SK-N-SH treated with all-trans-retinoic acid at 6 μM for 48 hours (cell line): Measurements from ENCODE around the gene C12orf50.

Source experiments
- ATAC-seq: fragments of 200-7000 bp; cut with Tn5 transposase; 3 replicates; pipeline ENCODE4 v1.9.1; 2020; ENCODE audit warnings: mild to moderate bottlenecking, moderate library complexity
- ARNTL ChIP-seq: fragments of 450-650 bp; formaldehyde crosslinking; IDR thresholded peaks from 2 replicates; pipeline ENCODE4 v1.5.0; 2020; ENCODE audit warnings: low read depth, mild to moderate bottlenecking, moderate library complexity, borderline replicate concordance
- BACH2 ChIP-seq: fragments of 250-450 bp; sonication (Bioruptor Pico); IDR thresholded peaks from 2 replicates; pipeline ENCODE4 v1.9.0; 2021; ENCODE audit warnings: mild to moderate bottlenecking, borderline replicate concordance
- CREB5 ChIP-seq: fragments of 250-450 bp; sonication (Bioruptor Pico); IDR thresholded peaks from 2 replicates; pipeline ENCODE4 v1.5.1; 2020; ENCODE audit warnings: low read depth, mild to moderate bottlenecking, moderate library complexity
- CSDC2 ChIP-seq: fragments of 250-450 bp; sonication (Bioruptor Pico); IDR thresholded peaks from 2 replicates; pipeline ENCODE4 v1.5.0; 2020; ENCODE audit warnings: mild to moderate bottlenecking, moderate library complexity
- CSRNP3 ChIP-seq: fragments of 250-450 bp; sonication (Bioruptor Pico); IDR thresholded peaks from 2 replicates; pipeline ENCODE4 v1.5.1; 2021; ENCODE audit warnings: mild to moderate bottlenecking, moderate library complexity
- ESRRG ChIP-seq: fragments of 250-450 bp; sonication (Bioruptor Pico); IDR thresholded peaks from 2 replicates; pipeline ENCODE4 v1.6.1; 2021; ENCODE audit warnings: mild to moderate bottlenecking
- OSR1 ChIP-seq: fragments of 250-450 bp; sonication (Bioruptor Pico); IDR thresholded peaks from 2 replicates; pipeline ENCODE4 v1.8.0; 2022; ENCODE audit warnings: moderate library complexity, mild to moderate bottlenecking, inconsistent platforms
- PATZ1 ChIP-seq: fragments of 250-450 bp; sonication (Bioruptor Pico); IDR thresholded peaks from 2 replicates; pipeline ENCODE4 v1.8.0; 2020; ENCODE audit warnings: mild to moderate bottlenecking, moderate library complexity, borderline replicate concordance
- POU6F1 ChIP-seq: fragments of 250-450 bp; sonication (Bioruptor Pico); IDR thresholded peaks from 2 replicates; pipeline ENCODE4 v1.8.0; 2021; ENCODE audit warnings: low read depth, mild to moderate bottlenecking, moderate library complexity, borderline replicate concordance
- PPARA ChIP-seq: fragments of 250-450 bp; sonication (Bioruptor Pico); IDR thresholded peaks from 2 replicates; pipeline ENCODE4 v1.5.0; 2020; ENCODE audit warnings: mild to moderate bottlenecking, borderline replicate concordance
- RARB ChIP-seq: fragments of 250-450 bp; sonication (Bioruptor Pico); IDR thresholded peaks from 2 replicates; pipeline ENCODE4 v1.8.0; 2021; ENCODE audit warnings: mild to moderate bottlenecking, moderate library complexity
- SNAI2 ChIP-seq: fragments of 250-450 bp; sonication (Bioruptor Pico); IDR thresholded peaks from 2 replicates; pipeline ENCODE4 v1.5.0; 2020; ENCODE audit warnings: mild to moderate bottlenecking, moderate library complexity
- TCF4 ChIP-seq: fragments of 250-450 bp; sonication (Bioruptor Pico); IDR thresholded peaks from 2 replicates; pipeline ENCODE4 v1.8.0; 2021; ENCODE audit warnings: mild to moderate bottlenecking, moderate library complexity, borderline replicate concordance
- TOX ChIP-seq: fragments of 250-450 bp; sonication (Bioruptor Pico); IDR thresholded peaks from 2 replicates; pipeline ENCODE4 v1.8.0; 2021; ENCODE audit warnings: mild to moderate bottlenecking, moderate library complexity, borderline replicate concordance
- TSHZ2 ChIP-seq: fragments of 250-450 bp; sonication (Bioruptor Pico); IDR thresholded peaks from 2 replicates; pipeline ENCODE4 v1.5.0; 2020; ENCODE audit warnings: mild to moderate bottlenecking, moderate library complexity
- ZC3H10 ChIP-seq: fragments of 250-450 bp; sonication (Bioruptor Pico); IDR thresholded peaks from 2 replicates; pipeline ENCODE4 v1.5.1; 2021; ENCODE audit warnings: mild to moderate bottlenecking, moderate library complexity
- ZFP3 ChIP-seq: fragments of 250-450 bp; sonication (Bioruptor Pico); IDR thresholded peaks from 2 replicates; pipeline ENCODE4 v1.5.0; 2020; ENCODE audit warnings: mild to moderate bottlenecking, moderate library complexity
- ZNF565 ChIP-seq: fragments of 450-650 bp; formaldehyde crosslinking; conservative IDR thresholded peaks from 2 replicates; pipeline ENCODE4 v1.5.0; 2020; ENCODE audit warnings: low read depth, mild to moderate bottlenecking, moderate library complexity
- ZNF70 ChIP-seq: fragments of 450-650 bp; formaldehyde crosslinking; IDR thresholded peaks from 2 replicates; pipeline ENCODE4 v1.5.0; 2020; ENCODE audit warnings: mild to moderate bottlenecking, moderate library complexity
- ZNF8 ChIP-seq: fragments of 450-650 bp; formaldehyde crosslinking; IDR thresholded peaks from 2 replicates; pipeline ENCODE4 v1.5.0; 2020; ENCODE audit warnings: mild to moderate bottlenecking, moderate library complexity

C12orf50 gene

GRCh38 chr12:88067301-88067700 lies 38.1 kb upstream of the C12orf50 start (continued):
- TF ChIP-seq RARB (no peak), POU6F1 (CRISPR knock-in tag) (no peak), CREB5 (CRISPR knock-in tag) (no peak), BACH2 (no peak), OSR1 (CRISPR knock-in tag) (no peak)

GRCh38 chr12:88063375-88063774 lies 34.2 kb upstream of the C12orf50 start:
- TF ChIP-seq CSDC2 (CRISPR knock-in tag) = no peak
- TF ChIP-seq RARB = no peak
- TF ChIP-seq TSHZ2 (CRISPR knock-in tag) = no peak
- no peak for TF ChIP-seq ZFP3
- TF ChIP-seq ARNTL (CRISPR knock-in tag) = no peak
- peak; percentile 67 for ATAC-seq

- no peak for TF ChIP-seq CSDC2 (CRISPR knock-in tag)
- TF ChIP-seq ZFP3 = no peak
- no peak for TF ChIP-seq ZNF70
- TF ChIP-seq CSRNP3 = no peak
- no peak for TF ChIP-seq ZNF8 (CRISPR knock-in tag)
- no peak for TF ChIP-seq PPARA (CRISPR knock-in tag)
- TF ChIP-seq TSHZ2 (CRISPR knock-in tag) = no peak
- TF ChIP-seq POU6F1 (CRISPR knock-in tag) = no peak
- no peak for TF ChIP-seq ZC3H10 (CRISPR knock-in tag)
- no peak for TF ChIP-seq RARB
- TF ChIP-seq CREB5 (CRISPR knock-in tag) = no peak
- TF ChIP-seq ARNTL (CRISPR knock-in tag) = no peak
- TF ChIP-seq ESRRG (CRISPR knock-in tag) = no peak
- no peak for TF ChIP-seq SNAI2 (CRISPR knock-in tag)
- TF ChIP-seq OSR1 (CRISPR knock-in tag) = no peak
- TF ChIP-seq ZNF565 = no peak
- no peak for TF ChIP-seq TOX (CRISPR knock-in tag)
- no peak for TF ChIP-seq TCF4
- no peak for TF ChIP-seq PATZ1 (CRISPR knock-in tag)
- no peak for TF ChIP-seq BACH2
- no peak for ATAC-seq
These were observed 33.3 kb upstream of the C12orf50 start for GRCh38 chr12:88062474-88062873.
